IPS DF 6.9 (cell line): ENCODE data around the gene BCAS4.
"Not testable (repeated sequence)": the region's sequence is repeated elsewhere in the genome, so short reads cannot be mapped to it uniquely, and the experiment has no call there.

ENCODE experiments used
- DNase-seq: peaks from one replicate; pipeline ENCODE4 v3.0.0-alpha.2; 2013; ENCODE audit warnings: low read depth, low spot score
- H3K27ac ChIP-seq: one replicate; pipeline ENCODE4 v1.5.1; 2013; ENCODE audit warnings: low read length, control low read depth
- H3K27me3 ChIP-seq: 2 replicates; pipeline ENCODE4 v1.6.1; 2013; ENCODE audit warnings: mild to moderate bottlenecking, low read length; ENCODE audit not compliant: control insufficient read depth, insufficient read depth
- H3K36me3 ChIP-seq: 2 replicates; pipeline ENCODE4 v1.6.1; 2013; ENCODE audit warnings: low read length; ENCODE audit not compliant: control insufficient read depth, insufficient read depth
- H3K4me1 ChIP-seq: 2 replicates; pipeline ENCODE4 v1.6.1; 2013; ENCODE audit warnings: low read length; ENCODE audit not compliant: control insufficient read depth, insufficient read depth
- H3K4me3 ChIP-seq: 2 replicates; pipeline ENCODE4 v1.5.1; 2013; ENCODE audit warnings: mild to moderate bottlenecking, low read length
- H3K9me3 ChIP-seq: 2 replicates; pipeline ENCODE4 v1.6.1; 2013; ENCODE audit warnings: low read length, inconsistent platforms; ENCODE audit not compliant: control insufficient read depth, insufficient read depth
- WGBS: extraction: QIAGEN DNeasy Blood & Tissue Kit; methylation state at CpG from one replicate; pipeline ENCODE4 v1.1.7; 2013; ENCODE audit warnings: mixed read lengths, missing lambda C conversion rate; ENCODE audit not compliant: insufficient read length, insufficient coverage; 5-methylcytosine and 5-hydroxymethylcytosine counted together

The BCAS4 gene

DNA sequence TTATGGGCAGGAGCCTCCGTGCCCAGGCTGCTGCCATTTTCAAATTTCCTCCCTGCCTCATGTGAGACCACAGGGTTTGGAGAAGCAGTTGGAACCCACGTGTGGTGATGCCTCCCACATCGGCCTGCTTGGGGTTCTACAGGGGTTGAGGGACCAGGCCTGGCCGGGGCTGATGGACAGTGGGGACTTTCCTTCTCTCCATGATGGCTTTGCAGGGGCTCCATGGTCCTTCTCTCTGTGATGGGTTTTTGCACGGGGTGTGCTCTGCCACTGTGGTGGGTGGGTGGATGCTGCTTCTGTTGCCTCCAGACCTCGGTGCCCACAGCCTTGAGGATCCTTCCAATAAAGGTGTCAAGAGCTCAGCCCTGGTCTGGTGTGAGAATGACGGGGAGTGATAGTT is 82.0 kb downstream of the BCAS4 start:
- WGBS: no CpG with 5 or more reads among the region's 7 CpGs
- H3K27me3 ChIP-seq: no peaks in the 10 kb centered on the region

DNA sequence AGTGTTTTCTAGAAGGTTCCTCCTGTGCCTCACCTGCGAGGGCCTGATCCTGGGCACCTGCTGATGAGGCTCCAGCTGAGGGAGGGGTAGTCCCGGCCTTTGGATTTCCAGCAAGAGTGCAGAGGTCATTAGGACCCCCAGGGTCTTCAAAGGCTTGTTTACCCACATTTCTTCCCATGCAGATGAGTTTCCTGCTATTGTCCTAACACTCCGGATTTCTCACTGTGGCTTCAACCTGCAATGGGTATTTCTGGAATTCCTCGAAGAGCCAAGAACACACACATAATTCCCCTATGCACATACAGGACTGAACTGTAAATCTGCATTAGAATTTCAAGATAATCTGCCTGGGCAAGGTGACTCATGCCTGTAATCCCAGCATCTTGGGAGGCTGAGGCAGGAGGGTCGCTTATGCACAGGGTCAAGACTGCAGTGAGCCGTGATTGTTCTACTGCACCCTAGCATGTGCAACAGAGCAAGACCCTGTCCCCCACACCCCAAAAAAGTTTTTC is 82.4 kb downstream of the BCAS4 start:
- DNase-seq: no peak
- no peaks in the 10 kb centered on the region for H3K27me3 ChIP-seq
- peaks cover 1% of the 10 kb centered on the region; the same call in 1 of the 2 replicates for H3K4me1 ChIP-seq
- no peaks in the 10 kb centered on the region for H3K9me3 ChIP-seq
- no peaks in the 10 kb centered on the region for H3K36me3 ChIP-seq
- no peak overlapping the region for H3K27ac ChIP-seq
- WGBS: no CpG with 5 or more reads among the region's 6 CpGs
- no peak overlapping the region for H3K4me3 ChIP-seq

More for the DNA sequence above, 82.0 kb downstream of the BCAS4 start:
- Histone ChIP-seq H3K4me1 (peaks cover 1% of the 10 kb centered on the region; the same call in 1 of the 2 replicates), H3K27ac (no peak overlapping the region), H3K9me3 (no peaks in the 10 kb centered on the region), H3K36me3 (no peaks in the 10 kb centered on the region), H3K4me3 (no peak overlapping the region)
- DNase-seq: no peak

DNA sequence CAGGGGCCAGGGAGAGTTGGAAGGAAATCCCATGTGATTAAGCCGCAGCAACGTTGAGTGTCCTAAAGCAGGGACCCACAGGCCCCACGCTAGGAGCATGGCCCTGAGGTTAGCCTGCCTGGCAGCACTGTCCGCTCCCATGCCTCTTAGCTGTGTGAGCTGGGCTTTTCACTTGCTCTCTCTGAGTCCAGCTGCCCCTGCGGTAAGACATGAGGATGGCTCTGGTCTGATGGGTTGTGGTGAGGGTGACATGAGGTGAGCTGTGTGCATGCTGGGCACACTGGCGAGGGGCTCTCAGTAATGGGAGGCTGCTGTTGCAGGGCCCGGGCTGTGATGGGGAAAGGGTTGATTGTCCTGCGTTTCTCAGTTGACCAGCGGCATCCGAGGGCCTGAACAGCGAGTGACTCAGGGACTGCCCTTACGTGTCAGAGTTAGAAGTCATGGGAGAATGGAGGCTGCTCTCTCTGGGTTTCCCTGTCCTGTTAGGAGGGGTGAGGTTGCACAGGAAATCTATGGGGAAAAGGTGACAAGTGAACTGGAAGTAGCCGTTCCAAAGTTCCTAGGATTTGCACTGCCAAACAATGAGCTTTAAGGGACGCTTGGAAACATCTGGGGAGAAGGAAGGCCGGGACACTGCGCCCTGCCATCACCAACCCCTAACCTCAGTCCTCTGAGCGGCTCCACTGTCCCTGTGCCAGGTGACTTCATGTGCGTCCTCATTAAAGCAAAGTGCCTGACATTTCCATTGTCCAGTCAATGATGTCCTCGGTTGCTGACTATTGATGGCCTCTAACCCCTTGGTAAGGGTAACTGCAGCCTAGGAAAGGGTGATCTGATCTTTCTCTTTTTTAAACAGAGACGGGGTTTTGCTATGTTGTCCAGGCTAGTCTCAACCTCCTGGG is 85.0 kb downstream of the BCAS4 start:
- DNase-seq: no peak
- Histone ChIP-seq H3K4me1 (no peaks in the 10 kb centered on the region), H3K36me3 (no peaks in the 10 kb centered on the region), H3K9me3 (no peaks in the 10 kb centered on the region), H3K4me3 (no peak overlapping the region), H3K27me3 (no peaks in the 10 kb centered on the region), H3K27ac (no peak overlapping the region)
- no CpG with 5 or more reads among the region's 20 CpGs for WGBS

DNA sequence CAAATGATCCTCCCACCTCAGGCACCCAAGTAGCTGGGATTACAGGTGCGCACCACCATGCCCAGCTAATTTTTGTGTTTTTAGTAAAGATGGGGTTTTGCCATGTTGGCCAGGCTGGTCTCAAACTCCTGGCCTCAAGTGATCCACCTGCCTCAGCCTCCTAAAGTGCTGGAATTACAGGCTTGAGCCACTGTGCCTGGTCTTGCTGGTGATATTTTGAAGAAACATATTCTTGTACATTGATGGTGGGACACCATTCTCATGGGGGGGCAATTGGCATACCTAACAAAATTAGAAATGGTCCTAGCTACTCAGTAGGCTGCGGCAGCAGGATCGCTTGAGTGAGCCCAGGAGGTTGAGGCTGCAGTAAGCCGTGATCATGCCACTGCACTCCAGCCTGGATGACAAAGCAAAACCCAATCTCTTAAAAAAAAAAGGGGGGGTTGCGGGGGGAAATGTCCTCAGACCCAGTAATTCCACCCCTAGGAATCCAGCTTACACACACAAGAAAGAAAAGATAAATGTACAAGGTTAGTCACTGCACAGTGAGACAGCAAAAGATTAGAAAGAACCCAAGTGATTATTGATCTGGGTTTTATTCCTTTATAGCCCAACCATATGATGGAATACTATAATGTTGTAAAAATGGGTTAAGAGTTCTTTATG is 87.0 kb downstream of the BCAS4 start:
- whole genome bisulfite sequencing: no CpG with 5 or more reads among the region's 5 CpGs
- not testable (repeated sequence) for H3K9me3 ChIP-seq, H3K4me3 ChIP-seq, DNase-seq, H3K4me1 ChIP-seq, H3K27ac ChIP-seq, H3K36me3 ChIP-seq, H3K27me3 ChIP-seq

DNA sequence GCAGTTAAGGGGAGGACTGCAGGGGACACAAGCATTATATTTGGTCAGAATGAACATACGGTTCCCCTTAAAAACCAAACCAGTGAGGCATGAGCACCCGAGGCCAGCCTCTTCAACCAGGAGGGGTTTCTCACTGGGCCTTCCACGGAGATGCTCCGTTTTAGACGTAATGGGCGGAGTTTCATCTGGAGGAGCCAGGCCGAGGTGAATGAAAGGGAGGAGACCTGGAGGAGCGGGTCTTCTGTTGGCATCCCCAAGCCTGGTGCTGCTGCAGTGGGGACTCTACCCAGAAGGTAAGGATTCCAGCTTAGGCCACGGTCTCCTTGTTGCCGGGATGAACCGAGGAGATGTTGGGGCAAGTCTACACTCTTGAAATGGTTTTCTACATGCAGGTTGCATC is 89.0 kb downstream of the BCAS4 start:
- no peak overlapping the region for H3K4me3 ChIP-seq
- WGBS: no CpG with 5 or more reads among the region's 11 CpGs

DNA sequence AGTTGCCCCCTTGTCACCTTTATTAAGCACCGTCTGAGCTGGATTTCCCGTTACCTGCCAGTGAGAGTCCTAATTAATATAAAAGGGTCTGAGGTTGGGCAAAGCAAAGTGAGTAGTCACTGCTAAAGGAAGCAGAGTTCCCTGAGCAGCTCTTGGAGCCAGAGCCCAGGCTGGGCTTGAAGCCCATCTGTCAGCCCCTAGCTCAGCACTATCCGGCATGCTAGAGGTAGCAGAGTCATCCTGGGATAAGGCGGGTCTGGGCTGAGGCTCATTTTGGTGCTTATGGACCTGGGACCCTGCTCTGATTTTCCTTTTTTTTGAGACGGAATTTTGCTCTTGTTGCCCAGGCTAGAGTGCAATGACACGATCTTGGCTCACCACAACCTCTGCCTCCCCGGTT is 90.2 kb downstream of the BCAS4 start:
- H3K4me3 ChIP-seq: no peak overlapping the region
- no peaks in the 10 kb centered on the region for H3K27me3 ChIP-seq
- DNase-seq: no peak
- no peak overlapping the region for H3K27ac ChIP-seq
- H3K4me1 ChIP-seq: no peaks in the 10 kb centered on the region
- H3K36me3 ChIP-seq: no peaks in the 10 kb centered on the region
- no CpG with 5 or more reads among the region's 7 CpGs for WGBS
- H3K9me3 ChIP-seq: no peaks in the 10 kb centered on the region

More for the DNA sequence above, 89.0 kb downstream of the BCAS4 start:
- H3K36me3 ChIP-seq: no peaks in the 10 kb centered on the region
- no peak for DNase-seq
- no peak overlapping the region for H3K27ac ChIP-seq
- no peaks in the 10 kb centered on the region for H3K9me3 ChIP-seq
- no peaks in the 10 kb centered on the region for H3K4me1 ChIP-seq
- no peaks in the 10 kb centered on the region for H3K27me3 ChIP-seq

DNA sequence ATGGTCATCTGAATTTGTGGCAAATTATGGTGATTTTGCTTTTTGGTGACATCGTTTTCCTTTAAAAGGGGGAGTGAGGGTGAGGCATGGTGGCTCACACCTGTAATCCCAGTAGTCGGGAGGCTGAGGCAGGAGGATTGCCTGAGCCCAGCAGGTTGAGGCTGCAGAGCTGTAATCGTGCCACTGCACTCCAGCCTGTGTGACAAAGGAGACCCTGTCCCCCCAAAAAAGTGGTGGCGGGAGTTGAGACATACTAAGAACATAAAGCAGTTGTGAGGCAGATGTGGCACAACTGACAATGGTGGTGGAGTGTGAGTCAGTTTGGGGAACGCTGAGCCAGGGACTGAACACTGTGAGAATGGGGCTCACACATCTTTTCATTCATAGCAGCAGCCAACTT is 90.9 kb downstream of the BCAS4 start:
- no CpG with 5 or more reads among the region's 5 CpGs for WGBS
- H3K4me3 ChIP-seq: no peak overlapping the region
- no peak for DNase-seq
- no peak overlapping the region for H3K27ac ChIP-seq
- no peaks in the 10 kb centered on the region for H3K4me1 ChIP-seq
- no peaks in the 10 kb centered on the region for H3K9me3 ChIP-seq
- no peaks in the 10 kb centered on the region; the same call in 1 of the 2 replicates for H3K36me3 ChIP-seq
- H3K27me3 ChIP-seq: no peaks in the 10 kb centered on the region

DNA sequence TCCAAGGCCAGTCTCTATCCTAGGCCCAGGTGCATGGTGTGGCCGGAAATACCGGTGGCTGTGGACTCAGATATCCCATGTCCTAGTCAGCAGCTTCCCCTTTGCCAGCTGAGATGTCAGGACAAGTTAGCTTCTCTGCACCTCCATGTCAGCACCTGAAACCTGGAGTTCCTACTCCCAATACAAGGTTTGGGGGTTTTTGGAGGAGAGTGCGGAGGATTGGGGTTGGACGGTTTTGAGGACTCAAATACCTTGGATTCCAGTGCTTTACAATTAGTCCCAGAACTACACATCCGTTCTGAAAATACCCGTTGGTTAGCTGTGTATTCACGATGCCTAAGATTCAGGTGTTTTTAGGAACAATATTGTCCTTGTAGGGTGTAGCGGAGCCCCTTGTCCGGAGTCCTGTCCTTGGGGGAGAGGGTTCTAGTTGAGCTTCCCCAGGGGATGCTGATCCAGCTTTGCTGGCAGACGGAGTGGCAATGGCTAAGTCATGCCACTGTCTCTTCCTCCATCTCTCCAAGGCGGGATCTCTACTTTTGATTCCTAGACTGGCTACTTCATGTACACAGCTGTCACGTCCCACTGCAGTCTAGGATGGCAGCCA is 91.4 kb downstream of the BCAS4 start:
- DNase-seq: no peak
- Histone ChIP-seq H3K4me3 (no peak overlapping the region), H3K4me1 (0 out of 2 replicates have a peak, but pooled peaks cover 2% of the 10 kb centered on the region), H3K9me3 (no peaks in the 10 kb centered on the region), H3K27ac (no peak overlapping the region), H3K27me3 (no peaks in the 10 kb centered on the region), H3K36me3 (peaks cover 3% of the 10 kb centered on the region; the same call in 1 of the 2 replicates)
- WGBS: no CpG with 5 or more reads among the region's 12 CpGs

DNA sequence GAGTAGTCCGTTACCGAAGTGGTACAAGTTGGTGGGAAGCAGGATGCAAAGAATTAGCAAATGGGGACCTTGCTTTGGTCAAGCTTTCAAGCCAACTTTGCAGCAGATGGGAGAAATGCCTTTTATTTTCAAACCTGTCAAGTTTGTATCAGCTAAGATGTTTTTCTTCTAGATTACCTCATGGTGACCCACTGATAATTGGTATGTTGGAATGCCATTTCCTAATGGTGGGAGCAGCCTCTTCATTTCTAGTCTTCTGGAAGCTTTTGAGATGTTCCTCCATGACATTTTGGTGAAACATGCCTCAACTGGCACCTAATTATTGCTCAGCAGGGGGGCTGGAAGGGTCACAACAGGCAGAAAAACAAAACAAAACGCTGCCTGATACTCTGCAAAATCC is 92.7 kb downstream of the BCAS4 start:
- Histone ChIP-seq H3K4me3 (no peak overlapping the region), H3K27me3 (no peaks in the 10 kb centered on the region), H3K9me3 (no peaks in the 10 kb centered on the region), H3K27ac (no peak overlapping the region), H3K36me3 (peaks cover 8% of the 10 kb centered on the region; the same call in 1 of the 2 replicates), H3K4me1 (0 out of 2 replicates have a peak, but pooled peaks cover 2% of the 10 kb centered on the region)
- no peak for DNase-seq
- WGBS: no CpG with 5 or more reads among the region's 3 CpGs

DNA sequence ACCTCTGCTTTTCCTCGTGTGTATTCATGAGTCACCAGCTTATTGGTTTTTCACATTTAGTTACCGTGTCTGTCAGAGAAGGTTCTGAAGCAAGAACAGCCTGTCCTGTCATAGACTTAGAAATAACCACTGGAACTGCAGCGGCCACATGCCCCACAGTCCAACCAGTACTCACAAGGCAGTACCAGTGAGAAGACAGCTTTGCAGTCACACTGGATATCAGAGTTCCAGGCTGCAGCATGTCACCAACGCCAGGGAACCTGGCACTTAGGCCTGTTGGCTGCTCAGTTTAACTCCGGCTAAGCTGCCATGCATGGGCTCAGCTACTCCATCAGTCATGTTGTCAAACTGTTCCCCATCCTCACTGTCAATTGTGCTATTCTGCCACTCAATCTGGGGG is 96.3 kb downstream of the BCAS4 start:
- H3K36me3 ChIP-seq: peaks cover 24% of the 10 kb centered on the region

More for the DNA sequence above, 96.3 kb downstream of the BCAS4 start:
- no CpG with 5 or more reads among the region's 5 CpGs for WGBS
- Histone ChIP-seq H3K27ac (no peak overlapping the region), H3K27me3 (no peaks in the 10 kb centered on the region), H3K9me3 (no peaks in the 10 kb centered on the region), H3K4me1 (0 out of 2 replicates have a peak, but pooled peaks cover 2% of the 10 kb centered on the region), H3K4me3 (no peak overlapping the region)
- no peak for DNase-seq
